HG03108 (cell line): ENCODE data around the gene SPP1.
"Not testable (repeated sequence)": the region's sequence is repeated elsewhere in the genome, so short reads cannot be mapped to it uniquely, and the experiment has no call there.

Experiments used
- ATAC-seq: cut with Tn5 transposase; IDR thresholded peaks from one replicate; pipeline ENCODE4 v1.9.1; 2021; ENCODE audit warnings: moderate library complexity; ENCODE audit not compliant: unreplicated experiment

SPP1 gene

DNA sequence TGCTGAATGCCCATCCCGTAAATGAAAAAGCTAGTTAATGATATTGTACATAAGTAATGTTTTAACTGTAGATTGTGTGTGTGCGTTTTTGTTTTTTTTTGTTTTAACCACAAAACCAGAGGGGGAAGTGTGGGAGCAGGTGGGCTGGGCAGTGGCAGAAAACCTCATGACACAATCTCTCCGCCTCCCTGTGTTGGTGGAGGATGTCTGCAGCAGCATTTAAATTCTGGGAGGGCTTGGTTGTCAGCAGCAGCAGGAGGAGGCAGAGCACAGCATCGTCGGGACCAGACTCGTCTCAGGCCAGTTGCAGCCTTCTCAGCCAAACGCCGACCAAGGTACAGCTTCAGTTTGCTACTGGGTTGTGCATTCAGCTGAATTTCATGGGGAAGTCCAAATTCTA lies at the start of gene SPP1:
Gene SPP1, plus strand, starts transcription at position 249 of the 400 bp plus-strand sequence. CDS start 1,182 bp downstream, outside the sequence.
- peak; percentile 73 for ATAC-seq

GRCh38 chr4:87926554-87927098 lies 48.9 kb upstream of the SPP1 start:
- ATAC-seq, result no peak

GRCh38 chr4:87930629-87931028 lies 44.9 kb upstream of the SPP1 start:
- no peak for ATAC-seq

DNA sequence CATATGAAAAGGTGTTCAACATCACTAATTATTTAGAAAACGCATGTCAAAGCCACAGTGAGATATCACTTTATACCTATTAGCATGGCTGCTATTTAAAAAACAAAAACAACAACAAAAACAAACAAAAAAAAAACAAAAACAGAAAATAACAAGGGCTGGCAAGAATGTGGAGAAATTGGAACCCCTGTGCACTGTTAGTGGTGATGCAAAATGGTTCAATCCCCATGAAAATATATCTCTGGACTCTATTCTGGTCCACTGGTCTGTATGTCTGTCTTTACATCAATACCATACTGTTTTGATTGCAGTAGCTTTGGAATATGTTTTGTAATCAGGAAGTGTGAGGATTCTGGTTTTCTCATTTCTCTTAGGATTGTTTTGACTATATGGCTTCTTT lies 43.6 kb upstream of the SPP1 start:
- ATAC-seq, result no peak

DNA sequence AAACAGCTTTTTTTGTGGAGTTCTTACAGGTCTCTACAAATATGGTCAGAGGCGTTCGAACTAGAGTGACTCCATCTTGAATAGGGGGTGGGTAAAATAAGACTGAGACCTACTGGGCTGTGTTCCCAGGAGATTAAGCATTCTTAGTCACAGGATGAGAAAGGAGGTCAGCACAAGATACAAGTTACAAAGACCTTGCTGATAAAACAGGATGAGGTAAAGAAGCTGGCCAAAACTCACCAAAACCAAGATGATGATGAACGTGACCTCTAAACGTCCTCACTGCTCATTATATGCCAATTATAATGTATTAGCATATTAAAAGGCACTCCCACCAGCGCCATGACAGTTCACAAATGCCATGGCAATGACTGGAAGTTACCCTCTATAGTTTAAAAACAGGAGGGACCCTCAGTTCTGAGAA lies 42.8 kb upstream of the SPP1 start:
- ATAC-seq, result no peak

- ATAC-seq, result no peak
These were observed 42.2 kb upstream of the SPP1 start for GRCh38 chr4:87933337-87933736.

GRCh38 chr4:87934157-87934704 lies 41.3 kb upstream of the SPP1 start:
- no peak for ATAC-seq

DNA sequence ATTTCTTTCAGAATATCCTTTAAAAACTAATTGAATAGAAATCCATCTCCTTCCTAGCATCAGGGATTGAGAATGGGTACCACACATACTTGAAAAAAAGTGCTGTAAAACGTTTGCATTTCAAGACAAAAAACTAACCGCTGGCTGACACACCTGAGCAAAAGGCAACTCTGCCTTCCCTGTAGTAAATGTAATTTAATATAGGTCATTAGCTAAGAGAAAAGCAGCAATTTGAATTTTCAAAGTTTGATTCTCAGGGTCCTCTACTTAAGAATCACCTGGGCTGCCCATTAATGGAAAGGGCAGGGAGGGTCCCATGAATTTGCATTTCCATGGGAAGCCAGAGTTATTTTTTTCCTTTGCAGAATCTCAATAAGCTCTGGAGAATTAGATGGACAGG lies 40.5 kb upstream of the SPP1 start:
- no peak for ATAC-seq

DNA sequence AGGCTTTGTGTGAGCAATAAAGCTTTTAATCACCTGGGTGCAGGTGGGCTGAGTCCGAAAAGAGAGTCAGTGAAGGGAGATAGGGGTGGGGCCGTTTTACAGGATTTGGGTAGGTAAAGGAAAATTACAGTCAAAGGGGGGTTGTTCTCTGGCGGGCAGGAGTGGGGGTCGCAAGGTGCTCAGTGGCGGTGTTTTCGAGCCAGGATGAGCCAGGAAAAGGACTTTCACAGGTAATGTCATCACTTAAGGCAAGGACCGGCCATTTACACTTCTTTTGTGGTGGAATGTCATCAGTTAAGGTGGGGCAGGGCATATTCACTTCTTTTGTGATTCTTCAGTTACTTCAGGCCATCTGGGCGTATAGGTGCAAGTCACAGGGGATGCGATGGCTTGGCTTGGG lies 39.6 kb upstream of the SPP1 start:
- ATAC-seq, result not testable (repeated sequence)

DNA sequence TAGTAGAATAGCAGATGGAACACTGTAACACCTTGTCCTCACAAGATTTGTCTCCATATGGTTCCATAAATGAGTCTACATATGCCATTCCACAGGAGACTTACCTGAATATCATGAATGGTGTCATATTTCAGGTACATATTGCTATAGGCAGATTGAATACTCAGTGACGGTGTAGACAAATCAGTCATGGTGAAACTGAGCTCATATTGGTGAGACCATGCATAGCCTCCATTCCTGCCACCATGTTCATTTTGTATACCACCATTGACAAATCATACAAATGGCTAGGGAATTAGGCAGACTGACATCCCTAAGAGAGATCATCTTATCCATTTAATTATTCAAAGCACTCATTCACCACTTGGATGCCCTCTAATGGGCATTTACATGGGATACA lies 38.0 kb upstream of the SPP1 start:
- no peak for ATAC-seq

- no peak for ATAC-seq
These were observed 36.8 kb upstream of the SPP1 start for GRCh38 chr4:87938746-87939145.

DNA sequence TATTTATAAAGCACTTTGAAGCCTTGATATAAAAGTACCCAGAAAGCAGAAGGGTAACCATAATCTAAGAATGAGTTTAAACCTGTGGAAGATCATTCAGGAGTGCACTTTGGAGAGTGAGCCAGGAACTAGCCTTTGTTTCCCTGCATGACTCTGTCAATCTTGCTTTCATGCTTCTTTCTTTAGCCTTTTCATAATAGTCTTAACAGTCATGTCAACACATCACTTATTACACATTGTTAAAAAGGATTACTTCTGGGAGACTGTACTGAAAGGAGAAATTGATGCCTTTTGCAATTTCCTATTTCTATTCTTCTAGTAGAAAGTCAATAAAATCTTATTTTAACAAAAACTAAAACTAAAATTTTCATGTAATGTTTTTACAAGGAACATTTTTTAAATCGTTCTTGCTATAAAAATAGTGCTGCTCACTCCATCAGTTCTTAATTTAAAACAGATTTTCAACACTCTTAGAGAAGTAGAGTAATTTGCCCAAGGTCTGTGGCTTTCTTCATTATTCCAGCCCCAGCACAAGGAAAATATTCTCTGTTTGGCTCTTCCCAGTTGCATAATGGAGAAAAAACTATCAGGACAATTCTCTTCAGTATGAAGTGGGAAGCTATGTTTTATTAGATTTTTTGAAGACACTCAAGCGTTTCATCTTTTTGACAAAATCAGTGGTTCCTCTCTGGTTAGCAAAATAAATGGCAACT lies 35.4 kb upstream of the SPP1 start:
- ATAC-seq, result no peak

- not testable (repeated sequence) for ATAC-seq
These were observed 34.7 kb upstream of the SPP1 start for GRCh38 chr4:87940809-87941208.

DNA sequence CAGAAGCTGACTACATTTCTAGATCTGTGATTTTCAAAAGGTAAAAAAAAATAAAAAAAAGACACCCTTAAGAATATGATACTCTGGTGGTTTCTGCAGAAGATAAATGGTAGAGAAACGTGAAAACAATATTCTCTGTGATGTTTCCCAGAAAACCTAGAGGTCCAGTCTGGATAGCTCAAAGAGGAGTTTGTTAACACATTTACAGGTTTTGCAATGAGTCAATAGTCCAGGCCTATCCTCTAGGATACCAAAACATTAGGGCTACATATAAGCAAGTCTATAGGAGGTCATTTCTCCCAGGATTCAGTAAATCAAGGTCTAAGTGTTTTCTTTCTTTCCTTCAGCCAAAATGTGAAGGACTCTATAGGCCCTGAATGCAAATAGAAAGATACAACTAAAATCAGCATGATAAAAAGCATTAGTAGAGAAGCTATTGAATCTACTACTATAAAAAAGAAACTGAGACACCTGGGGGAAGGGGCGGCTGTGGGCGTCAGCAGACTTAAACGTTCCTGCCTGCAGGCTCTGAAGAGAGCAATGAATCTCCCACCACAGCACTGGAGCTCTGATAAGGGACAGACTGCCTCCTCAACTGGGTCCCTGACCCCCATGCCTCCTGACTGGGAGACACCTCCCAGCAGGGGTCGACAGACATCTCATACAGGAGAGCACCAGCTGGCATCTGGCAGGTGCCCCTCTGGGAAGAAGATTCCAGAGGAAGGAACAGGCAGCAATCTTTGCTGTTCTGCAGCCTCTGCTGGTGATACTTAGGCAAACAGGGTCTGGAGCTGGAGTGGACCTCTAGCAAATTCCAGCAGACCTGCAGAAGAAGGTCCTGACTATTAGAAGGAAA lies 33.7 kb upstream of the SPP1 start:
- ATAC-seq, result no peak

DNA sequence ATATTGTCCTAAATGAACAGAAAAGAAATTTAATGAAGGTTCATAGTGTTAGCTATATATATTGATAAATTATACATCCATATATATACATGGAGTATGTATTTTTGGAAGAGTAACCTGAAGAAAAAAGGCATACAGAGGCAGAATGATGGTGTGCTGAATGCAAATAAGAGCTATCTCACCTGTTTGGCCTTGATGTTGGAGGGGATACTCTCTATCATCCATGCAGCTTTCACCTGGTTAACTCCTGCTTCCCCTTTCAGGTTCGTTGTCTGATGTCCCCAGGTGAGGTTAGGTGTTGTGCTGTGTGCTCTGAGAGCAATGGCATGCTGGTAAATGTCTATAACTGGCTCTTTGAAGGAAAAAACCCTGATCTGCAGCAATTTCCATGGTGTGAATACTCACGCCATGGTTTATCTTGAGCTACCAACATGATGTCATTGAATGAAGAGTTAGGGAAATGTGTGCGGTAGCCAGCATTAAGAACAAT lies 31.8 kb upstream of the SPP1 start:
- ATAC-seq, result no peak

DNA sequence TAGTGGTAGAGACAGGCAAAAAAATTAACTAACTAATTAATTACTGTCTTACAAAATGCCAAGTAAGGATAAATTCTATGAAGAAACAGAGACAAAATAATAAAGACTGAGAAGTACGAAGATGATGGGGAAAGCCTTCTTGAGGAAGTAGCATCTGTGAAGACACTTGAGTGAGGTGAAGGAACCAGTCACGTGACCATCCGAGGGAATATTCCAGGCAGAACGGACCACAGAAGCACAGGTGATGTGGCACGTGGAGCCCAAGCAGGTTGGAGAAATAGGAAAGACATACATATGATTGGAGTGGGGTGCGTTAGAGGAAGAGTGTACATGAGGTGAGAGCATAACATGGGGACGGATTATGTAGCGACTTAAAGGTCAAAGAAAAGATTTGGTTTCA lies 30.5 kb upstream of the SPP1 start:
- ATAC-seq, result no peak

GRCh38 chr4:87946766-87947165 lies 28.7 kb upstream of the SPP1 start:
- no peak for ATAC-seq

- ATAC-seq, result no peak
These were observed 27.9 kb upstream of the SPP1 start for GRCh38 chr4:87947381-87948160.

GRCh38 chr4:87949961-87950360 lies 25.6 kb upstream of the SPP1 start:
- no peak for ATAC-seq

DNA sequence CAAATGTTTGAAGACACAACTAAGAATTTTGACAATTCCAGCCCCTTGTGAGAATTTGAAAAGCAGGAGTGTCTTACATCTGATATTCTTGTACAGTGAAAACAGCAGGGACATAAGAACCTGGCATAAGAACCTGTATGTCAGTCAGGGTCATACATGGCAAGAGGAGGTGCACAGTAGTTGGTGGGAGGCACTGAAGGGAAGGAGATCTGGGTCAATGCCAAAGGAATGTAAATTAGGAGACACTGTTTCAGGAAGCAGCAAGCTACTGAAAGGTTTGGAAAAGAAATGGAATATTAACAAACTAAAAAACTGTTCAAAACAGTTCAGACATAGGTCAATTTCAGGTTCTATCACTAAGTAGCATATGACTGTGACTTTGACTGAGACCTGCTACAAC lies 25.0 kb upstream of the SPP1 start:
- ATAC-seq, result no peak
